ENCODE results near the gene STAMBP. TPM values are rescaled to one million over a fixed set of nuclear protein-coding genes. Genes with fewer than 3 reads are reported as not detected.

STAMBP gene
- total and polyA plus RNA-seq, 2 of the 13 experiments (the other 11 are each of a cell fraction or from before 2014, with no cell fraction given): 49.6 to 53.2 TPM

- TF ChIP-seq CSRNP1 (CRISPR knock-in tag; IDR thresholded peaks at IDR 0.05) (no peak), IRF2 (CRISPR knock-in tag; IDR thresholded peaks at IDR 0.05) (peak; percentile 33; the same call in 1 of the 2 replicates), CTCF (CRISPR knock-in tag; IDR thresholded peaks at IDR 0.05) (peak; percentile 86)
Observed at GRCh38 chr2:73823916-73824523, 4.7 kb upstream of the STAMBP start (continued).

- Histone ChIP-seq H3K36me3 (replicated peaks in 1 of 2; ENCODE audit: control insufficient read depth in 1 of 2, insufficient read depth in 2 of 2, low read length in 2 of 2) (0 out of 5 replicates have a peak, but pooled peaks cover 0 to under 1% of the 10 kb centered on the region in 2 experiments), H3K79me2 (ENCODE audit: insufficient read depth, low read length) (peaks cover 16% of the 10 kb centered on the region), H3K27ac (ENCODE audit: extremely low read length, insufficient read depth, low read length) (no peak overlapping the region), H4K20me1 (ENCODE audit: insufficient read depth, low read length) (no peaks in the 10 kb centered on the region), H3K9ac (ENCODE audit: insufficient read depth, low read depth, low read length) (no peak overlapping the region), H3K27me3 (ENCODE audit: control insufficient read depth in 1 of 2, insufficient read depth in 2 of 2, low read length in 2 of 2) (peaks cover 0 to 3% of the 10 kb centered on the region in 2 experiments; a peak in 3 of 5 replicates), H3K4me3 (replicated peaks in 1 of 3; ENCODE audit: insufficient read depth in 1 of 3, low read depth in 2 of 3, low read length in 3 of 3) (no peak overlapping the region), H3K9me3 (ENCODE audit: low read length) (no peaks in the 10 kb centered on the region), H3K4me2 (ENCODE audit: low read depth, low read length) (no peak overlapping the region), H2AFZ (ENCODE audit: low read length) (no peak overlapping the region), H3K4me1 (ENCODE audit: insufficient read depth, low read length) (peaks cover 22% of the 10 kb centered on the region)
- ATAC-seq (no peak), FAIRE-seq (no peak), DNase-seq (ENCODE audit: low spot score) (no peak)
- in situ Hi-C loops (cut with HindIII; ENCODE audit: extremely low pct_ligation_motif_present, low pct_unique_long_range_greater_than_20kb) (loop anchor here (25.0 kb wide), 1 partner anchor 312 kb away; the partner anchor contains the start of gene BOLA3), intact Hi-C loops (cut with micrococcal nuclease; ENCODE audit: unreplicated experiment) (no loop called here)
- TF ChIP-seq GATAD1 (CRISPR knock-in tag; IDR thresholded peaks at IDR 0.05): no peak
- POLR2A ChIA-PET: no interaction called here
- CTCF ChIA-PET (ENCODE audit: low intra/inter-chr PET ratio, low total read pairs): no interaction called here
- 24% methylated on average over 4 of the region's 4 CpGs for WGBS (ENCODE audit: low lambda C conversion rate)
- no TSS peak for BruUV-seq (replicated peaks)
Observed at GRCh38 chr2:73825408-73825807, 3.4 kb upstream of the STAMBP start.
